K562 (cell line): Measurements from ENCODE around the gene NUP98. TPM values are rescaled to one million over a fixed set of nuclear protein-coding genes. Genes with fewer than 3 reads are reported as not detected.

Source experiments
- ATAC-seq: fragments of 200-7000 bp; cut with Tn5 transposase; 3 replicates; pipeline ENCODE4 v1.9.1; 2020; ENCODE audit warnings: moderate library complexity
- BruUV-seq: library from RNA; stranded (reverse); fragments of 400-500 nt; replicated peaks from 2 replicates; lab custom pipeline; 2021; lab: Mats Ljungman, UMichigan
- CTCF ChIA-PET: fragments of 300-600 bp; formaldehyde crosslinking; extraction: SDS; loops from one replicate; lab custom pipeline; 2021; ENCODE audit warnings: low intra/inter-chr PET ratio; lab: Yijun Ruan, JAX
- POLR2A ChIA-PET: fragments of 300-600, 350-650 bp; sonication (Branson Sonifier 250); formaldehyde crosslinking; extraction: SDS; loops from one replicate; lab custom pipeline; 2021; ENCODE audit warnings: antibody characterized with exemption, inconsistent platforms; lab: Yijun Ruan, JAX
- DNase-seq, 4 experiments: peaks; one replicate each; pipeline versions ENCODE4 v3.0.0 to v3.0.0-alpha.2; 2011 to 2018; ENCODE audit warnings: low spot score in 3 of 4, mixed read lengths in 3 of 4; ENCODE audit errors: extremely low read depth in 1 of 4
- FAIRE-seq: peaks from 2 replicates; lab custom pipeline; 2011; peaks lifted over from hg19 to GRCh38; lab: Jason Lieb, UNC
- H2AFZ ChIP-seq: 2 replicates; pipeline ENCODE4 v1.6.0; 2011; ENCODE audit warnings: low read depth, low read length, control low read depth, inconsistent platforms
- H3K27ac ChIP-seq: fragments of 200-600 bp; 3 replicates; pipeline ENCODE4 v1.8.0; 2011; ENCODE audit warnings: low read depth, mild to moderate bottlenecking, control low read depth, inconsistent platforms, low read length, moderate library complexity, mixed read lengths; ENCODE audit errors: extremely low read depth
- H3K27me3 ChIP-seq, 2 experiments: fragments of 300-600 bp in 1 of 2; 2 replicates in 1 of 2; 3 replicates in 1 of 2; pipeline versions ENCODE4 v1.6.0 to v1.8.0; 2011; ENCODE audit warnings: inconsistent platforms in 2 of 2, low read length in 2 of 2, mild to moderate bottlenecking in 1 of 2, mixed read lengths in 1 of 2, moderate library complexity in 1 of 2; ENCODE audit not compliant: control insufficient read depth in 2 of 2, insufficient read depth in 2 of 2
- H3K36me3 ChIP-seq: fragments of 300-600 bp; 3 replicates; pipeline ENCODE4 v1.8.0; 2011; ENCODE audit warnings: mild to moderate bottlenecking, low read length, inconsistent platforms; ENCODE audit not compliant: control insufficient read depth, insufficient read depth
- H3K4me1 ChIP-seq, 2 experiments: fragments of 200-600 bp in 1 of 2; replicated peaks in 1 of 2; 2 replicates in 1 of 2; 3 replicates in 1 of 2; pipeline versions ENCODE4 v1.5.1 to v1.8.0; 2011; ENCODE audit warnings: inconsistent platforms in 2 of 2, low read length in 2 of 2, mild to moderate bottlenecking in 1 of 2, mixed read lengths in 1 of 2, moderate library complexity in 1 of 2; ENCODE audit not compliant: control insufficient read depth in 2 of 2, insufficient read depth in 2 of 2
- H3K4me2 ChIP-seq: 2 replicates; pipeline ENCODE4 v1.6.1; 2011; ENCODE audit warnings: low read length, control low read depth, inconsistent platforms, mixed read lengths; ENCODE audit not compliant: insufficient read depth
- H3K4me3 ChIP-seq: fragments of 200-600 bp; sonication (generic), shearing (Covaris generic); 2 replicates; pipeline ENCODE4 v1.5.1; 2016; ENCODE audit warnings: control low read depth, inconsistent platforms
- H3K79me2 ChIP-seq: fragments of 200-600 bp; 3 replicates; pipeline ENCODE4 v1.8.0; 2011; ENCODE audit warnings: low read length, inconsistent platforms; ENCODE audit not compliant: control insufficient read depth, insufficient read depth
- H3K9ac ChIP-seq, 2 experiments: 2 replicates each; pipeline versions ENCODE4 v1.6.0 to v1.6.1; 2011; ENCODE audit warnings: low read depth in 2 of 2, low read length in 2 of 2, control low read depth in 1 of 2, inconsistent platforms in 1 of 2, mild to moderate bottlenecking in 1 of 2, mixed read lengths in 1 of 2; ENCODE audit not compliant: insufficient read depth in 1 of 2
- H3K9me1 ChIP-seq: one replicate; pipeline ENCODE4 v1.6.0; 2011; ENCODE audit warnings: inconsistent platforms, mild to moderate bottlenecking, low read length, moderate library complexity; ENCODE audit not compliant: control insufficient read depth, insufficient read depth
- H3K9me3 ChIP-seq: replicated peaks from 2 replicates; pipeline ENCODE4 v1.5.1; 2011; ENCODE audit warnings: low read depth, low read length, inconsistent platforms; ENCODE audit not compliant: control insufficient read depth, insufficient read depth
- H4K20me1 ChIP-seq: replicated peaks from 2 replicates; pipeline ENCODE4 v1.6.1; 2011; ENCODE audit warnings: low read length, inconsistent platforms, mixed read lengths; ENCODE audit not compliant: control insufficient read depth, insufficient read depth
- KDM1A ChIP-seq, 2 experiments: fragments of 450-650 bp; IDR thresholded peaks; 2 replicates each; pipeline ENCODE4 v1.6.1; 2016; ENCODE audit warnings: mild to moderate bottlenecking in 2 of 2
- MAX ChIP-seq: sonication (generic); formaldehyde crosslinking; IDR thresholded peaks from 2 replicates; pipeline ENCODE4 v1.9.0; 2022; ENCODE audit warnings: mild to moderate bottlenecking, missing genetic modification reagents
- MXD1 ChIP-seq: fragments of 250-450 bp; sonication (Bioruptor Pico); IDR thresholded peaks from 2 replicates; pipeline ENCODE4 v1.8.0; 2021; ENCODE audit warnings: borderline replicate concordance, mild to moderate bottlenecking, moderate library complexity; ENCODE audit not compliant: poor library complexity, severe bottlenecking
- NCOA1 ChIP-seq: fragments of 450-650 bp; IDR thresholded peaks from 2 replicates; pipeline ENCODE4 v1.6.1; 2016; ENCODE audit warnings: low read depth
- SIX5 ChIP-seq, 2 experiments: IDR thresholded peaks; 2 replicates each; pipeline ENCODE4 v1.6.1; 2011; ENCODE audit warnings: low read length in 2 of 2, borderline replicate concordance in 1 of 2, low read depth in 1 of 2, mild to moderate bottlenecking in 1 of 2, moderate library complexity in 1 of 2; ENCODE audit not compliant: insufficient read depth in 1 of 2
- SMARCC2 ChIP-seq: fragments of 450-650 bp; IDR thresholded peaks from 2 replicates; pipeline ENCODE4 v1.6.1; 2017; ENCODE audit warnings: antibody characterized with exemption, moderate library complexity, mild to moderate bottlenecking, low read depth
- ZKSCAN8 ChIP-seq: fragments of 200-800 bp; sonication (Bioruptor generic); IDR thresholded peaks from 2 replicates; pipeline ENCODE4 v1.6.1; 2016; ENCODE audit warnings: missing genetic modification characterization, missing compliant biosample characterization
- ZNF24 ChIP-seq: fragments of 450-650 bp; IDR thresholded peaks from 2 replicates; pipeline ENCODE4 v1.6.1; 2016
- ZNF707 ChIP-seq: fragments of 250-450 bp; sonication (Bioruptor Pico); conservative IDR thresholded peaks from 2 replicates; pipeline ENCODE4 v1.8.0; 2022; ENCODE audit warnings: inconsistent platforms, mild to moderate bottlenecking, moderate library complexity
- ZZZ3 ChIP-seq: fragments of 450-650 bp; IDR thresholded peaks from 2 replicates; pipeline ENCODE4 v1.6.1; 2016; ENCODE audit warnings: antibody characterized with exemption, mild to moderate bottlenecking, moderate library complexity
- WGBS: fragments of 100-300 bp; shearing (Covaris generic); methylation state at CpG from one replicate; pipeline ENCODE4 v1.1.6; 2016; ENCODE audit warnings: low coverage, mixed read lengths; ENCODE audit not compliant: insufficient coverage; ENCODE audit errors: missing lambda C conversion rate; 5-methylcytosine and 5-hydroxymethylcytosine counted together
- in situ Hi-C: fragments of 300-500 bp; cut with MboI; formaldehyde crosslinking; loops from 4 replicates; pipeline ENCODE4 v1.15.0; 2018; ENCODE audit warnings: inconsistent platforms, mixed read lengths
- intact Hi-C: fragments of 100-400 bp; cut with micrococcal nuclease; formaldehyde crosslinking; loops from 2 replicates; pipeline ENCODE4 v1.14.2; 2022
- polyA plus RNA-seq, 8 experiments: library from polyadenylated mRNA; depleted of rRNA in 4 of 8; stranded (reverse) in 5 of 8; unstranded in 3 of 8; fragments of >200 nt; fragmentation: Nextera tagmentation in 2 of 8; fragmentation: Illumina TruSeq in 1 of 8; extraction: Ambion mirVana in 2 of 8; extraction: Trizol in 1 of 8; gene quantifications; 2 replicates each; pipeline versions ENCODE4 v1.2.1 to v1.2.3, GENCODE V29; 2011 to 2014; ENCODE audit warnings: inconsistent platforms in 1 of 8, missing spikeins in 1 of 8
- total RNA-seq, 7 experiments: library from RNA; depleted of rRNA in 6 of 7; stranded (reverse); fragments of >200 nt in 6 of 7; fragmentation: Illumina TruSeq in 2 of 7; extraction: Trizol in 2 of 7; gene quantifications; 2 replicates each; pipeline versions ENCODE4 v1.2.1 to v1.2.3, GENCODE V29; 2011 to 2021; ENCODE audit warnings: low replicate concordance in 1 of 7
- TF ChIP-seq, protein P1 (sequence below): sonication (generic); formaldehyde crosslinking; IDR thresholded peaks from 2 replicates; pipeline ENCODE4 v1.8.1; 2023; ENCODE audit warnings: mild to moderate bottlenecking, missing genetic modification reagents

The NUP98 gene
- total and polyA plus RNA-seq, 9 of the 15 experiments (the other 6 are each of a cell fraction or from before 2014, with no cell fraction given) = 45.1 to 196 (median 130) TPM

GRCh38 chr11:3635641-3636375 lies 161.5 kb downstream of the NUP98 start:
- BruUV-seq = no TSS peak
- peaks cover 27 to 63% of the 10 kb centered on the region in 2 experiments for H3K27me3 ChIP-seq
- H3K79me2 ChIP-seq = no peaks in the 10 kb centered on the region
- H3K27ac ChIP-seq = no peak overlapping the region
- 0 out of 2 replicates have a peak overlapping the region, but pooled peaks have one; percentile 36 for H2AFZ ChIP-seq
- H3K4me2 ChIP-seq = no peak overlapping the region
- H3K4me1 ChIP-seq = no peaks in the 10 kb centered on the region
- no peak overlapping the region for H3K9ac ChIP-seq
- CTCF ChIA-PET = no interaction called here
- no peak overlapping the region for H3K4me3 ChIP-seq
- no peak for ATAC-seq
- in situ Hi-C loops = no loop called here
- TF ChIP-seq SMARCC2 = no peak
- TF ChIP-seq, all 486 proteins: peak for 0
- H3K36me3 ChIP-seq = no peaks in the 10 kb centered on the region
- no peak for FAIRE-seq
- no peaks in the 10 kb centered on the region; the same call in 1 of the 2 replicates for H4K20me1 ChIP-seq
- no peaks in the 10 kb centered on the region for H3K9me1 ChIP-seq
- intact Hi-C loops = no loop called here
- H3K9me3 ChIP-seq = no peaks in the 10 kb centered on the region
- POLR2A ChIA-PET = no interaction called here
- no peak for DNase-seq
- 24% methylated on average over 15 of the region's 15 CpGs for WGBS

DNA sequence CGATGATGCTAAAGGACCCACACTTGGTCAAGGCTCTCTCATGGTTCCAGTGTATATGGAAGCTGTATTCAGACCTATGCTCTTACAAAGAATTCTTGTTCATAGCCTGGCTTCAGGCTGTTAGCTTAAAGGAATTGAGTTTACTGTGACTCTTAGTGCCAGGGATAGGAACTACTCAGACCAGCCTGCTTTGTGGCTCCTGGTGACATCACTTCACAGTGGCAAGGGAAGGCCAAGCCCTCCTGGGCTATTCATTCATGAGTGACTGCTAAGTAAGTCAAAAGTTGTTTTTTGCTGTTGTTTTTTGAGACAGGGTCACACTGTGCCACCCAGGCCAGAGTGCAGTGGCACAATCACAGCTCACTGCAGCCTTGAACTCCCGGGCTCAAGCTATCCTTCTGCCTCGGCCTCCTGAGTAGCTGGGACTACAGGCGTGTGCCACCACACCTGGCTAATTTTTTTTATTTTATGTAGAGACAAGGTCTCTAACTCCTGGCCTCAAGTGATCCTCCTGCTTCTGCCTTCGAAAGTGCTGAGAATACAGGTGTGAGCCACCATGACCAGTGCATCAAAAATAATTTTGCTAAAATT lies 165.2 kb downstream of the NUP98 start:
- Histone ChIP-seq H3K9me3 (no peaks in the 10 kb centered on the region), H2AFZ (no peak overlapping the region), H3K36me3 (no peaks in the 10 kb centered on the region), H3K4me1 (no peaks in the 10 kb centered on the region), H3K9ac (no peak overlapping the region), H3K4me3 (no peak overlapping the region), H4K20me1 (no peaks in the 10 kb centered on the region; the same call in 1 of the 2 replicates), H3K27ac (no peak overlapping the region), H3K27me3 (peaks cover 21 to 39% of the 10 kb centered on the region in 2 experiments), H3K79me2 (no peaks in the 10 kb centered on the region), H3K9me1 (no peaks in the 10 kb centered on the region), H3K4me2 (no peak overlapping the region)
- 16% methylated on average over 5 of the region's 5 CpGs for WGBS
- DNase-seq (no peak), FAIRE-seq (no peak), ATAC-seq (no peak)
- in situ Hi-C loops = no loop called here
- BruUV-seq = no TSS peak
- POLR2A ChIA-PET = interaction anchor here (0.9 kb wide), 2 partner anchors 11 to 18 kb away, joined by 3 to 4 read pairs; no protein-coding TSS in a partner anchor
- intact Hi-C loops = no loop called here
- CTCF ChIA-PET = no interaction called here
- TF ChIP-seq, protein P1, sequence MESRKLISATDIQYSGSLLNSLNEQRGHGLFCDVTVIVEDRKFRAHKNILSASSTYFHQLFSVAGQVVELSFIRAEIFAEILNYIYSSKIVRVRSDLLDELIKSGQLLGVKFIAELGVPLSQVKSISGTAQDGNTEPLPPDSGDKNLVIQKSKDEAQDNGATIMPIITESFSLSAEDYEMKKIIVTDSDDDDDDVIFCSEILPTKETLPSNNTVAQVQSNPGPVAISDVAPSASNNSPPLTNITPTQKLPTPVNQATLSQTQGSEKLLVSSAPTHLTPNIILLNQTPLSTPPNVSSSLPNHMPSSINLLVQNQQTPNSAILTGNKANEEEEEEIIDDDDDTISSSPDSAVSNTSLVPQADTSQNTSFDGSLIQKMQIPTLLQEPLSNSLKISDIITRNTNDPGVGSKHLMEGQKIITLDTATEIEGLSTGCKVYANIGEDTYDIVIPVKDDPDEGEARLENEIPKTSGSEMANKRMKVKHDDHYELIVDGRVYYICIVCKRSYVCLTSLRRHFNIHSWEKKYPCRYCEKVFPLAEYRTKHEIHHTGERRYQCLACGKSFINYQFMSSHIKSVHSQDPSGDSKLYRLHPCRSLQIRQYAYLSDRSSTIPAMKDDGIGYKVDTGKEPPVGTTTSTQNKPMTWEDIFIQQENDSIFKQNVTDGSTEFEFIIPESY (CRISPR knock-in tag) = no peak
- TF ChIP-seq ZNF707 (CRISPR knock-in tag) (no peak), SIX5 (IDR thresholded peaks at IDR 0.05; ENCODE audit: borderline replicate concordance in 1 of 2, insufficient read depth in 1 of 2, low read depth in 1 of 2, low read length in 2 of 2) (no peak), ZZZ3 (no peak), MAX (CRISPR knock-in tag) (no peak), ZNF24 (no peak), KDM1A (IDR thresholded peaks at IDR 0.05) (no peak), ZKSCAN8 (CRISPR knock-in tag) (no peak), NCOA1 (no peak), MXD1 (CRISPR knock-in tag) (no peak)
